Psoas muscle (tissue), 8 donors: ENCODE data around the gene MICAL3. TPM values are rescaled to one million over a fixed set of nuclear protein-coding genes. Genes with fewer than 3 reads are reported as not detected.

Source experiments
- ATAC-seq, 4 donors: fragments of 200-7000 bp; cut with Tn5 transposase; one replicate each; pipeline ENCODE4 v1.9.1; 2020; ENCODE audit warnings: moderate library complexity in 3 of 4, mild to moderate bottlenecking in 2 of 4
- DNase-seq, 2 donors: peaks; one replicate each; pipeline ENCODE4 v3.0.0-alpha.2; 2020
- H3K27ac ChIP-seq: fragments of 200-600 bp; one replicate; pipeline ENCODE4 v1.8.0; 2022
- H3K27me3 ChIP-seq, 3 donors: fragments of 200-600 bp in 1 of 3; one replicate each; pipeline versions ENCODE4 v1.6.1 to v1.8.0; 2013 to 2022; ENCODE audit warnings: low read length in 2 of 3, mild to moderate bottlenecking in 2 of 3, moderate library complexity in 1 of 3; ENCODE audit not compliant: insufficient read depth in 3 of 3
- H3K36me3 ChIP-seq, 2 donors: fragments of 200-600 bp in 1 of 2; one replicate each; pipeline versions ENCODE4 v1.6.1 to v1.8.0; 2013 to 2022; ENCODE audit warnings: low read depth in 1 of 2, mild to moderate bottlenecking in 1 of 2, moderate library complexity in 1 of 2; ENCODE audit not compliant: insufficient read depth in 1 of 2
- H3K4me1 ChIP-seq: fragments of 200-600 bp; one replicate; pipeline ENCODE4 v1.8.0; 2022
- H3K4me3 ChIP-seq: fragments of 200-600 bp; one replicate; pipeline ENCODE4 v1.8.0; 2022; ENCODE audit warnings: mild to moderate bottlenecking
- H3K9me3 ChIP-seq: fragments of 200-600 bp; one replicate; pipeline ENCODE4 v1.8.0; 2022
- CTCF ChIP-seq: fragments of 200-600 bp; IDR thresholded peaks from one replicate; pipeline ENCODE4 v1.8.0; 2022; ENCODE audit warnings: antibody characterized with exemption
- WGBS, 3 donors: extraction: QIAGEN DNeasy Blood & Tissue Kit; methylation state at CpG; one replicate each; pipeline versions ENCODE4 v1.1.6 to v1.1.7; 2013; 5-methylcytosine and 5-hydroxymethylcytosine counted together
- intact Hi-C, 2 donors: fragments of 100-400 bp; cut with DNase I; formaldehyde crosslinking; loops; one replicate each; pipeline versions ENCODE4 v1.11.0 to v1.14.2; 2022
- polyA plus RNA-seq, 3 donors: library from polyadenylated mRNA; stranded (reverse); fragments of 200-250 nt; gene quantifications; one replicate each; pipeline ENCODE4 v1.2.3, GENCODE V29; 2013
- total RNA-seq, 4 donors: library from RNA; stranded (reverse); fragmentation: NEBNext Ultra II Directional in 2 of 4; extraction: Animal tissue kit (Norgen Biotek cat#: 25700) in 2 of 4; gene quantifications; one replicate each; pipeline versions ENCODE4 v1.2.1 to v1.2.4, GENCODE V29; 2021 to 2023
- donor health status: healthy with polysubstance abuse.
- donor health status: DM: no; HTN: no; CAD: no; lungs with moderate emphysema.
- donor health status: Bipolar disorder and iron deficiency.
- donor health status: healthy.
- donor health status: DM: yes; HTN: yes; CAD: no.
- donor health status: DM: no; HTN: no; CAD: no.
- donor health status: DM: no; HTN: no; CAD: no.
- donor health status: DM: yes; HTN: yes; CAD: no.

Gene MICAL3
- total and polyA plus RNA-seq, 7 donors = 2.1 to 38.3 (median 15.5) TPM

- H3K4me1 ChIP-seq = peaks cover 6% of the 10 kb centered on the region
- 40 to 88% (median 46%) methylated on average over 4 of the region's 4 CpGs for WGBS, 3 donors
- DNase-seq (no peak), ATAC-seq (no peak)
- no peak for TF ChIP-seq CTCF
- H3K4me3 ChIP-seq = no peak overlapping the region
- no peaks in the 10 kb centered on the region for H3K27me3 ChIP-seq
- no peaks in the 10 kb centered on the region for H3K9me3 ChIP-seq
- H3K27ac ChIP-seq = peak overlapping the region; percentile 73
- intact Hi-C loops = loop anchor here in 1 of 2 donors (5.0 kb wide), 1 partner anchor 174 kb away; no protein-coding TSS in a partner anchor
- H3K36me3 ChIP-seq = peaks cover 4 to 79% of the 10 kb centered on the region in 2 donors
These were observed 126.5 kb downstream of the MICAL3 start for GRCh38 chr22:17897858-17898257.

GRCh38 chr22:17897426-17897825 is 126.9 kb downstream of the MICAL3 start:
- no peak for TF ChIP-seq CTCF
- H3K4me1 ChIP-seq = peaks cover 6% of the 10 kb centered on the region
- DNase-seq (no peak), ATAC-seq (peak in 1 of 4 donors; percentile 3)
- H3K36me3 ChIP-seq = peaks cover 4 to 78% of the 10 kb centered on the region in 2 donors
- H3K4me3 ChIP-seq = no peak overlapping the region
- H3K27ac ChIP-seq = peak overlapping the region; percentile 73
- H3K27me3 ChIP-seq = no peaks in the 10 kb centered on the region
- WGBS, 3 donors = 69 to 93% (median 82%) methylated on average over 2 of the region's 2 CpGs
- intact Hi-C loops = loop anchor here in 1 of 2 donors (5.0 kb wide), 1 partner anchor 175 kb away; no protein-coding TSS in a partner anchor
- H3K9me3 ChIP-seq = no peaks in the 10 kb centered on the region

GRCh38 chr22:17896586-17896985 is 127.8 kb downstream of the MICAL3 start:
- no peaks in the 10 kb centered on the region for H3K9me3 ChIP-seq
- peak; percentile 75 to 89 for DNase-seq
- H3K4me3 ChIP-seq = no peak overlapping the region
- H3K27me3 ChIP-seq = no peaks in the 10 kb centered on the region
- H3K36me3 ChIP-seq = peaks cover 4 to 70% of the 10 kb centered on the region in 2 donors
- ATAC-seq = peak; percentile 91 to 95 (median 92)
- H3K4me1 ChIP-seq = peaks cover 12% of the 10 kb centered on the region
- peak; percentile 62 for TF ChIP-seq CTCF
- H3K27ac ChIP-seq = peak overlapping the region; percentile 73
- intact Hi-C loops = loop anchor here in 1 of 2 donors (5.0 kb wide), 1 partner anchor 176 kb away; no protein-coding TSS in a partner anchor
- 30 to 53% (median 35%) methylated on average over 14 of the region's 14 CpGs for WGBS, 3 donors

- 87 to 95% (median 93%) methylated on average over 7 of the region's 7 CpGs for WGBS, 3 donors
- Histone ChIP-seq H3K4me3 (no peak overlapping the region), H3K27ac (no peak overlapping the region), H3K4me1 (peaks cover 36% of the 10 kb centered on the region), H3K36me3 (peaks cover 4 to 45% of the 10 kb centered on the region in 2 donors), H3K9me3 (no peaks in the 10 kb centered on the region), H3K27me3 (no peaks in the 10 kb centered on the region)
- no peak for ATAC-seq
- no peak for DNase-seq
- intact Hi-C loops = loop anchor here in 1 of 2 donors (2.0 kb wide), 1 partner anchor 63 kb away; no protein-coding TSS in a partner anchor
- no peak for TF ChIP-seq CTCF
These were observed 130.3 kb downstream of the MICAL3 start for GRCh38 chr22:17893900-17894535.
